HG02571 (cell line): ENCODE measurements around the gene ETHE1.
"Not testable (repeated sequence)": the region's sequence is repeated elsewhere in the genome, so short reads cannot be mapped to it uniquely, and the experiment has no call there.

Source experiments
- ATAC-seq: cut with Tn5 transposase; IDR thresholded peaks from one replicate; pipeline ENCODE4 v1.9.1; 2021; ENCODE audit warnings: mild to moderate bottlenecking, moderate library complexity; ENCODE audit not compliant: unreplicated experiment

The ETHE1 gene

GRCh38 chr19:43552198-43552450, 25.1 kb upstream of the ETHE1 start:
- no peak for ATAC-seq

- ATAC-seq, result no peak
Measured at GRCh38 chr19:43551399-43552197, 24.6 kb upstream of the ETHE1 start.

GRCh38 chr19:43548706-43549105, 21.7 kb upstream of the ETHE1 start:
- ATAC-seq, result no peak

GRCh38 chr19:43547926-43548325, 20.9 kb upstream of the ETHE1 start:
- not testable (repeated sequence) for ATAC-seq

- no peak for ATAC-seq
Measured at GRCh38 chr19:43546581-43546980, 19.6 kb upstream of the ETHE1 start.

GRCh38 chr19:43545981-43546380, 19.0 kb upstream of the ETHE1 start:
- no peak for ATAC-seq

GRCh38 chr19:43545276-43545675, 18.3 kb upstream of the ETHE1 start:
- no peak for ATAC-seq

GRCh38 chr19:43544077-43544476, 17.1 kb upstream of the ETHE1 start:
- ATAC-seq, result no peak

- ATAC-seq, result no peak
Measured at GRCh38 chr19:43541920-43542650, 15.1 kb upstream of the ETHE1 start.

GRCh38 chr19:43540381-43540780, 13.4 kb upstream of the ETHE1 start:
- no peak for ATAC-seq

- ATAC-seq, result no peak
Measured at GRCh38 chr19:43538922-43539321, 11.9 kb upstream of the ETHE1 start.

- no peak for ATAC-seq
Measured at GRCh38 chr19:43534816-43535761, 8.1 kb upstream of the ETHE1 start.

GRCh38 chr19:43534305-43534815, 7.4 kb upstream of the ETHE1 start:
- ATAC-seq, result no peak

- peak; percentile 54 for ATAC-seq
Measured at GRCh38 chr19:43533546-43534304, 6.7 kb upstream of the ETHE1 start.

GRCh38 chr19:43532962-43533545, 6.1 kb upstream of the ETHE1 start, which contains the start of gene ZNF575:
ZNF575 (plus strand) TSS chr19:43533188; CDS start chr19:43534423, 1,235 bp downstream.
- ATAC-seq, result peak; percentile 53

- ATAC-seq, result no peak
Measured at GRCh38 chr19:43532571-43532961, 5.6 kb upstream of the ETHE1 start.

GRCh38 chr19:43527860-43528622, 1.0 kb upstream of the ETHE1 start:
- ATAC-seq, result no peak

- no peak for ATAC-seq
Measured at GRCh38 chr19:43525836-43526771, 897 bp downstream of the ETHE1 start.
